ENCODE data around the gene STN1. TPM values are rescaled to one million over a fixed set of nuclear protein-coding genes. Genes with fewer than 3 reads are reported as not detected.

The STN1 gene
- total and polyA plus RNA-seq, 9 of the 15 experiments (the other 6 are each of a cell fraction or from before 2014, with no cell fraction given), result 9.1 to 19.6 (median 13.8) TPM

DNA sequence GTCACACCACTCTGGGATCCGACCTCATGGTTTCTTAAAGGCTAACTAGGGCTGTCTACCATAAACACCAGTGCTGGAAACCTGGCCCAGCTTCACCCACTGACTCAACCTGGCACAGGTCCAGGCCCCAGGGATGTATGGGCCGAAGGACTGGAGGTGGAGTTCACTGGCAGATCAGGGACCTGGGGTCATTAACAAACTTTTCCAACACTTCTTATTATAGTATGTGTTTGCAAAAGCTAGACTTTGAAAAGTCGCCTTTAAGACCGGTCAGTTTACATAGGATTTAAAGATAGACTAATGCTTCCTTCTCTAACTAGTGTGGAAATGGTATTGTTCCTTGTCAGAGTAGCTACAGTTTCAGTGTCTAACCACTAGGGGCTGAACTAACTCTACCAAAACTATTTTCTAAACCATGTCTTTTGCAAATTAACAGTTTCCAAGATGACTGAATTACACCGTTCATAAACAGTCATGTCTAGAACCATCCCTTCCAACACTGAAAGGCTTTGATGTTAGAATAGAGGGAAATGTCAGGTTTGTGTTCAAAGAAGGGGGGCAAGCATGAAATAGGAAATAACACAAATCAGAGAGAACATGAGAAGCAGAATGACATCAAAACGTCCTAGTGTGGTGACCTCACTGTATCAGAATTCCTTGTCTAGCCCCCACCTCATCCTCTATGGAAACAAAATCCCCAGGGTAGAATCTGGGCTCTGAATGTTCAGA is 29.7 kb downstream of the STN1 start (continued):
- TF ChIP-seq, protein P1, sequence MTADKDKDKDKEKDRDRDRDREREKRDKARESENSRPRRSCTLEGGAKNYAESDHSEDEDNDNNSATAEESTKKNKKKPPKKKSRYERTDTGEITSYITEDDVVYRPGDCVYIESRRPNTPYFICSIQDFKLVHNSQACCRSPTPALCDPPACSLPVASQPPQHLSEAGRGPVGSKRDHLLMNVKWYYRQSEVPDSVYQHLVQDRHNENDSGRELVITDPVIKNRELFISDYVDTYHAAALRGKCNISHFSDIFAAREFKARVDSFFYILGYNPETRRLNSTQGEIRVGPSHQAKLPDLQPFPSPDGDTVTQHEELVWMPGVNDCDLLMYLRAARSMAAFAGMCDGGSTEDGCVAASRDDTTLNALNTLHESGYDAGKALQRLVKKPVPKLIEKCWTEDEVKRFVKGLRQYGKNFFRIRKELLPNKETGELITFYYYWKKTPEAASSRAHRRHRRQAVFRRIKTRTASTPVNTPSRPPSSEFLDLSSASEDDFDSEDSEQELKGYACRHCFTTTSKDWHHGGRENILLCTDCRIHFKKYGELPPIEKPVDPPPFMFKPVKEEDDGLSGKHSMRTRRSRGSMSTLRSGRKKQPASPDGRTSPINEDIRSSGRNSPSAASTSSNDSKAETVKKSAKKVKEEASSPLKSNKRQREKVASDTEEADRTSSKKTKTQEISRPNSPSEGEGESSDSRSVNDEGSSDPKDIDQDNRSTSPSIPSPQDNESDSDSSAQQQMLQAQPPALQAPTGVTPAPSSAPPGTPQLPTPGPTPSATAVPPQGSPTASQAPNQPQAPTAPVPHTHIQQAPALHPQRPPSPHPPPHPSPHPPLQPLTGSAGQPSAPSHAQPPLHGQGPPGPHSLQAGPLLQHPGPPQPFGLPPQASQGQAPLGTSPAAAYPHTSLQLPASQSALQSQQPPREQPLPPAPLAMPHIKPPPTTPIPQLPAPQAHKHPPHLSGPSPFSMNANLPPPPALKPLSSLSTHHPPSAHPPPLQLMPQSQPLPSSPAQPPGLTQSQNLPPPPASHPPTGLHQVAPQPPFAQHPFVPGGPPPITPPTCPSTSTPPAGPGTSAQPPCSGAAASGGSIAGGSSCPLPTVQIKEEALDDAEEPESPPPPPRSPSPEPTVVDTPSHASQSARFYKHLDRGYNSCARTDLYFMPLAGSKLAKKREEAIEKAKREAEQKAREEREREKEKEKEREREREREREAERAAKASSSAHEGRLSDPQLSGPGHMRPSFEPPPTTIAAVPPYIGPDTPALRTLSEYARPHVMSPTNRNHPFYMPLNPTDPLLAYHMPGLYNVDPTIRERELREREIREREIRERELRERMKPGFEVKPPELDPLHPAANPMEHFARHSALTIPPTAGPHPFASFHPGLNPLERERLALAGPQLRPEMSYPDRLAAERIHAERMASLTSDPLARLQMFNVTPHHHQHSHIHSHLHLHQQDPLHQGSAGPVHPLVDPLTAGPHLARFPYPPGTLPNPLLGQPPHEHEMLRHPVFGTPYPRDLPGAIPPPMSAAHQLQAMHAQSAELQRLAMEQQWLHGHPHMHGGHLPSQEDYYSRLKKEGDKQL (CRISPR knock-in tag; IDR thresholded peaks at IDR 0.05; ENCODE audit: borderline replicate concordance), result no peak
- TF ChIP-seq ZNF134 (CRISPR knock-in tag; conservative IDR thresholded peaks at IDR 0.05), result no peak
- no peak for TF ChIP-seq HNRNPL (IDR thresholded peaks at IDR 0.05; ENCODE audit: low read depth, low read length)
- 0 out of 2 replicates have a peak, but pooled peaks have one; percentile 9 for TF ChIP-seq ESRRA (IDR thresholded peaks at IDR 0.05; ENCODE audit: borderline replicate concordance, low read depth)
- TF ChIP-seq CHCHD3 (CRISPR knock-in tag; IDR thresholded peaks at IDR 0.05), result no peak
- no peak for TF ChIP-seq EP400 (IDR thresholded peaks at IDR 0.05)
- no peak for TF ChIP-seq ZNF197 (CRISPR knock-in tag; IDR thresholded peaks at IDR 0.05; ENCODE audit: low read depth)
- no peak for TF ChIP-seq PTTG1 (tag; IDR thresholded peaks at IDR 0.05; ENCODE audit: low read depth)
- no peak for TF ChIP-seq FUS (optimal IDR thresholded peaks at IDR 0.05; ENCODE audit: low read depth, low read length)
- peak; percentile 47; the same call in 1 of the 2 replicates for TF ChIP-seq DEAF1 (CRISPR knock-in tag; IDR thresholded peaks at IDR 0.05)
- TF ChIP-seq FIP1L1 (IDR thresholded peaks at IDR 0.05; ENCODE audit: low read depth, low read length, poor library complexity, severe bottlenecking), result no peak
- no peak for TF ChIP-seq SAP30 (IDR thresholded peaks at IDR 0.05; ENCODE audit: borderline replicate concordance, insufficient read depth, low read depth, low read length, poor library complexity, severe bottlenecking)
- TF ChIP-seq CAMTA2 (CRISPR knock-in tag; conservative IDR thresholded peaks at IDR 0.05), result no peak
- no peak for TF ChIP-seq CGGBP1 (CRISPR knock-in tag; IDR thresholded peaks at IDR 0.05)
- TF ChIP-seq SMAD3 (CRISPR knock-in tag; conservative IDR thresholded peaks at IDR 0.05), result no peak
- TF ChIP-seq ZNF133 (CRISPR knock-in tag; IDR thresholded peaks at IDR 0.05), result no peak
- TF ChIP-seq ILF3 (IDR thresholded peaks at IDR 0.05; ENCODE audit: borderline replicate concordance), result no peak
- TF ChIP-seq RAD21 (CRISPR knock-in tag; conservative IDR thresholded peaks at IDR 0.05 in 1 of 2, IDR thresholded peaks at IDR 0.05 in 1 of 2), result peak; percentile 76 to 88
- TF ChIP-seq, protein P2, sequence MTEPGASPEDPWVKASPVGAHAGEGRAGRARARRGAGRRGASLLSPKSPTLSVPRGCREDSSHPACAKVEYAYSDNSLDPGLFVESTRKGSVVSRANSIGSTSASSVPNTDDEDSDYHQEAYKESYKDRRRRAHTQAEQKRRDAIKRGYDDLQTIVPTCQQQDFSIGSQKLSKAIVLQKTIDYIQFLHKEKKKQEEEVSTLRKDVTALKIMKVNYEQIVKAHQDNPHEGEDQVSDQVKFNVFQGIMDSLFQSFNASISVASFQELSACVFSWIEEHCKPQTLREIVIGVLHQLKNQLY (CRISPR knock-in tag; conservative IDR thresholded peaks at IDR 0.05), result no peak
- no peak for TF ChIP-seq ZC3H4 (CRISPR knock-in tag; IDR thresholded peaks at IDR 0.05; ENCODE audit: borderline replicate concordance)

All from K562 (cell line).